NCI-H2196 treated with DMSO at 0.1 percent for 48 hours (cell line): Measurements from ENCODE around the gene TCF4.

Experiments used
- DNase-seq: peaks from one replicate; lab custom pipeline; 2025; ENCODE audit not compliant: unreplicated experiment; lab: John Stamatoyannopoulos, UW

The TCF4 gene

GRCh38 chr18:55585920-55586561, 2.0 kb downstream of the TCF4 start:
- no peak for DNase-seq

GRCh38 chr18:55585065-55585919, 2.7 kb downstream of the TCF4 start:
- no peak for DNase-seq

GRCh38 chr18:55584201-55584600, 3.8 kb downstream of the TCF4 start:
- no peak for DNase-seq

DNA sequence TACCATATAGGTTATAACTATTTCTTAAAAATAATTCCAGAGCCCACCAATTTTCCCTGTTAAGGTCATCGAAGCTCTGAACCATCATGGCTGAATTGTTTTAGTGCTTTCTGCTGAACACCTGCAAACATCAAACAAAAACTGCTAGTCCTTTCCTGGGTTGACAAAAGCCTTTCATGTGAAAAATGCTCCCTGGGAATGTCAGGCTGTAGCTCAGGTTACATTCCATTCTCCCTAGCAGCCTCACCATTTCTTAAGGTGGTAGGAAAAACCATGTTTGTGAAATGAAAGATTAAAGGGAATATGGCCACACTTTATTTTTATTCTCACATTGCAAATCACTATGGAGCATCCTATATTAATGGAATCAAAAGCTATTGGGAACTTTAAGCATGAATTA, 5.7 kb downstream of the TCF4 start:
- no peak for DNase-seq

DNA sequence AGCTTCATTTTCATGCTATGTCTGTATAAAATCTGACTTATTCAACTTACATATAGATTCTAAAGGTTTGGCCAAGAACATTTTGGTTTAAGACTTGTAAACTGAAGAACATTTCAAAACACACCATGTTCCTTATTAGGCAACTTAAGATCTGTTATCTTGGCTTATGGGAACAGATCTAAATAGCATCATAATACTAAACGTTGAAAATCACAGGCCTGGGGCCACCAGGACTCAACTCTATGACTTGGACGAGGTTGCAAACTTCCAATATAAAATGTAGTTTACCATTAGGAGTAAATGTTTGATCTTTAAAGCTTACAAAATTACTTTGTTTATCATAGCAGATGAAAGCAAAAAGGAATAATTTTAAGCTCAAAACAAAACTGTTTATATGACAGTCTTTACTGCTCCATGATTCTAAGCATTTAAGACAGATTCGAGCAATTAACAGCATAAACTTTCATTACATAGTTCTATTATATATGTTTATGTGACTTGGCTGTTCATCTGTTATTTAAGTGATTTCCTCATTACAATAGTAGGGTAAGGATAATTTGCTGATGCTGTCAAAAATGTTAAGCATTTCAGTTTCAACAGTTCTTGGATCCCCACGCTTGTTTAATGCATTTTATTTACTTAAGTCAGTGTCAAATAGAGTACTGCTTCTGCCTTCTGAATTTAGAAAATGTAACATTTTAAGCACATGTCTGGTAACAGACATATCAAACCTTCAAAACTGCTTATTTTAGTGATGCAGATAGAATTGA, 8.3 kb downstream of the TCF4 start:
- no peak for DNase-seq

GRCh38 chr18:55577812-55578539, 10.0 kb downstream of the TCF4 start:
- DNase-seq, result no peak

- no peak for DNase-seq
Observed at GRCh38 chr18:55576001-55576400, 12.0 kb downstream of the TCF4 start.

GRCh38 chr18:55575066-55575465, 12.9 kb downstream of the TCF4 start:
- no peak for DNase-seq

GRCh38 chr18:55573386-55573785, 14.6 kb downstream of the TCF4 start:
- DNase-seq, result no peak

- DNase-seq, result no peak
Observed at GRCh38 chr18:55570966-55571365, 17.0 kb downstream of the TCF4 start.

DNA sequence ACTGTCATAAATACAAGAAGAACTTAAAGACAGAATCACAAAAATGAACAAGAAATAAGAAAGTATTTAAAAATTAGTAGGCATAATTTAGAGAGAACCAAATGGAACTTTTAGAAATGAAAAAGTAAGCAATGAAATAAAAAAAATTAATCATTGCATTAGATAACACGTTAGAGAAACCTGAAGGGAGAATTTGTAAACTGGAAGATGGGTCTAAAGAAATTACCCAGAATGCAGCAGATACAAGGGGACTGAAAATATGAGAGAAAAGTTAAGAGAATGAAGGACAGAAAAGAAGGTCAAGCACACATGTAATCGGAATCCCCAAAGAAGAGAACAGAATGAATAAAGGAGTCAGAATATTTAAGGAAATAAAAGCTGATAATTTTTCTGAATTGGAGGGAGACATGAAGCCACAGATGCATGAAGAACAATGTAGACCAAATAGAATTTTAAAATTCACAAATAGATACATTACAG, 21.5 kb downstream of the TCF4 start:
- no peak for DNase-seq

- DNase-seq, result no peak
Observed at GRCh38 chr18:55559739-55560138, 28.3 kb downstream of the TCF4 start.

DNA sequence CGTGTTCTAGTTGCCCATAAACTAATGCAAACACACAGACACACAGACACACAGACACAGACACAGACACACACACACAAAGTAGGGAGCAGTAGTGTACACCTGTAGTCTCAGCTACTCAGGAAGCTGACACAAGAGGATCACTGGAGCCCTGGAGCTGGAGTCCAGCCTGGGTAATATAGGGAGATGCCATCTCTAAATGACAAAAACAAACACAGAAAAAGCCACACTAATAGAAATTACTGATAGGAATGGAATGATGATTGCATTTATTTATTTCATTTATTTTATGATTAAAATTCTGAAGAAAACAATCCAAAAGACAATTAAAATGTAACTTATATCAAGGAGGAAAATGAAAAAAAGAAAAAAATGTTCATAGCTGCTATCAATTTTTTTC, 30.8 kb downstream of the TCF4 start:
- no peak for DNase-seq

- no peak for DNase-seq
Observed at GRCh38 chr18:55555395-55556027, 32.5 kb downstream of the TCF4 start.

GRCh38 chr18:55552526-55553189, 35.3 kb downstream of the TCF4 start:
- DNase-seq, result no peak

GRCh38 chr18:55551227-55551626, 36.8 kb downstream of the TCF4 start:
- no peak for DNase-seq

- DNase-seq, result no peak
Observed at GRCh38 chr18:55550471-55550870, 37.5 kb downstream of the TCF4 start.

DNA sequence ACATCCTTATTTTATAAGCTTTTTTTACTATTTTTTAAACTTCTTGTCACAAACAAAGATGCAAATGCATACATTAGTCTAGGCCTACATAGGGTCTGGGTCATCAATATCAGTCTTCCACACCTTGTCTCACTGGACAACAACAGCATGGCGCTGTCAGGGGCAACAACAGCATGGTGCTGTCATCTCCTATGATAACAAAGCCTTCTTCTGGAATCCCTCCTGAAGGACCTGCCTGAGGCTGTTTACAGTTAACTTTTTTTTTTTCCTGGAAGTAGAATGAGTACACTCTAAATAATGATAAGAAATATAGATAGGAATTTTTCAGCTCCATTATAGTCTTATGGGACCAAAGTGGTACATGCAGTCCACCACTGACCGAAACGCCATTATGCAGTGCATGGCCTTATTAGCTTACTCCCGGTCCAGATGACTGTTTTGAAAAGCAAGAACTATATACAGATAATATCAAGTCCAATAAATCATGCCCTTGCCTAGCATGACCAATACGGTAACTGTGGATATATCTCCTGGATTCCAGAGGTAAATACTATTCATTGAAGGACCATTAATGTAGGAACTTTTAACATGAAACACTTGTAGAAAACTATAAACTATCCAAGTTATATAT, 38.4 kb downstream of the TCF4 start:
- DNase-seq, result no peak

DNA sequence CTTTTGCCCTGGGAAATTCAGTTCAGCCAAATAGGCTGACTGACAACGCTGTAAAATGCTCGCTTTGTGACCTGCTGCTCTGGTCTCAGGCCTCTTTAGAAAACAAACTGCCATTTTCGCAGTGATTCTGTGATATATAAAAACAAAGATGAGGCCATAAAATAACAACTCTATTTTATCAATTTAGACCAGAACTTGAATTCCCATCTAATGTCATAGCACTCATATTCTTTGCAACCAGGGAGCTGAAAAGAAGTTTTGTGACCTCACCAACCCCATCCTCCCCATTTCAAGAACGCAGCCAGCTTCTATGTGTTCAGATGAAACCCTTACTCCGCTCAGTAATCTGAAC, 40.3 kb downstream of the TCF4 start:
- DNase-seq, result no peak
